ENCODE data around the gene OR51A4.
"Not testable (repeated sequence)": the region's sequence is repeated elsewhere in the genome, so short reads cannot be mapped to it uniquely, and the experiment has no call there.

OR51A4 gene, protein sequence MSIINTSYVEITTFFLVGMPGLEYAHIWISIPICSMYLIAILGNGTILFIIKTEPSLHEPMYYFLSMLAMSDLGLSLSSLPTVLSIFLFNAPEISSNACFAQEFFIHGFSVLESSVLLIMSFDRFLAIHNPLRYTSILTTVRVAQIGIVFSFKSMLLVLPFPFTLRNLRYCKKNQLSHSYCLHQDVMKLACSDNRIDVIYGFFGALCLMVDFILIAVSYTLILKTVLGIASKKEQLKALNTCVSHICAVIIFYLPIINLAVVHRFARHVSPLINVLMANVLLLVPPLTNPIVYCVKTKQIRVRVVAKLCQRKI

DNA sequence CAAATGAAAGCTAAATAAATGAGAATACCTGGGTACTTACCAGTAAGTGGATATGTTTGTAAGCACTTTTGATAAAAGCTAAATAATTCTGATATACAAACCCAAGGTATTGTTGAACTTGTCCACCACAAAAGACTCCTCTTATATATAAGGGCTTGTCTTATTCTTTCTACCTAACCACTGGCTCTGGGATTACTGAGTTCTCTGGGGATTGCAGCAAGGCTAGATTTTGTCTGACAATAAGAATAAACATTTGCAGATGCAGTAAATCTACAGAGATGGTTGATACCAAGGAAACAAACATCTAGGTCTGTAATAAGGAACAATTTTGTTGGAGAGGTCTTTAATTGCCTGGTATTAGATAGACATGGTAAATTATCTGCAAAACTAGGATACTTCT is at the start of gene OR51A4:
TSS of gene OR51A4 (minus strand) at position 101 of the 400 bp plus-strand sequence. CDS start 505 bp downstream, outside the sequence.
- no peak for FAIRE-seq

DNA sequence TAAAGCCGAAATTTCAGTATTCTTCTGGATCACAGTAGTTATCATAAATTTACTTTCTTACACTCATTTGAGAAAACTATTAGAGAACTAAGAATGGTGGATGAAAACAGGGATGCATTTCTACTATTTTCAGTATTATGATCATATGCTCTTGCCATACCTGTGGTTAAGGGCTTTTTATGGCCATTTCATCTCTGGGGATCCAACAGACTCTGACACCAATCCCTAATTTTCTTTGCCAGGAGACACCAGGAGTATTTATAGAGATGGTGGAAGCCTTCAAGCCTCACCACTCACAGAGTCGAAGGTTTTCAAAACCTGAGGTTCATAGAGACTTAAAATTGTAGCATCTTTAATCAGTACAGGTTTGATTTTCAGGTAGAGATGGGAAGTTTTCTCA is 47.1 kb upstream of the OR51A4 start, which contains the start of gene OR51L1:
TSS of gene OR51L1 (plus strand) at position 301 of the 400 bp plus-strand sequence. CDS start 4,132 bp downstream, outside the sequence.
- no peak for FAIRE-seq

DNA sequence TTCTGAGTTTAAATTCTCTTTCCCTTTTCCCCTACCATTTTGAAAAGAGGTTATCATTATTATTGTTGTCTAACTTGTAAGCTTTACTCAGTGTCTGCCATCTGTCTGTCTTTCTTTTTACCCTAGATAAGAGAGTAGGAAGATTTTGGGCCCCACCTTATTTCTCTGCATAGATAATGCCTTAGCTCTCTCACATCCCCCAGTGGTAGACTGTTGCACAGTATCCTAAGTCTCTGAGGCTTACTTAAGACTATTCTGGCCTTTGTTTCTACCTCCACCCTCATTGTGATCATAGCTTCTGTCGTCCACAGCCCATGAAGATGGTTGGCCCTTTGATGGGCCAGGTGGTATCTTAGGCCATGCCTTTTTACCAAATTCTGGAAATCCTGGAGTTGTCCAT is 43.7 kb upstream of the OR51A4 start:
- no peak for FAIRE-seq

DNA sequence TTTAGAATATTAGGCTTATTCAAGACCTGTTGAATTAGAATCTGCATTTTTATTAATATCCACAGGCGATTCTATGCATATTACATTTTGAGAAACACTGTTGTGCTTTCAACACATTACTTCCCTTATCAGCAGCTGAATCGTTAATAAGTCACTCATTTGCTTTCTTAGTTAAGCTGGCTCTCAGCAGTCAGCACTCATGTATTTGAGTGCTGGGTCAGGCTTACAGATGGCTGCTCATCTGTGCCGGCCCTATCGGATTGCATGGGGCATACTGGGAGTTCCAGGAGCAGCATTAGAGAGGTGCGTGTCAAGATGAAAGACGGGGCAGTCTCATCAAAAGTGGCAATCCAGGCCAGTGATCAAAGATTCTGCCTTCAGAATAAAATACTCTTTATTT is 36.4 kb upstream of the OR51A4 start:
- no peak for FAIRE-seq

DNA sequence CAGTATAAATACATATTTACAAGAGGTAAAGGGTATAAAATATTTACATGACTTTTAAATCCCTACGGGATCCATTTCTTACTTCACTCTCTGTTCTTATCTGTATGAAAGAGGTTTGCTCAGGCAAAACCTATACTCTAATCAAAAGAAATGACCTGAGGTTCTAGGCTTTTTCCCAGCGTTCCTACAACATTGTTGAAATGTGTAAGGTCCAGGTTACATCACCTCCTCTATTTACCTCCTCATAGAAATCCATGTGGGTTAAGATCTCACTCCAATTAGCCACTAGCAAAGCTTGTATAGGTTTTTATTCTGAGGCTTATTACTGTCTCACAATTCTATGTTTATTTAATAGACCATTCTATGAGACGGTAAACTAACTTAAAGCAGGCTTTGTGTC is 35.3 kb upstream of the OR51A4 start:
- FAIRE-seq: no peak

DNA sequence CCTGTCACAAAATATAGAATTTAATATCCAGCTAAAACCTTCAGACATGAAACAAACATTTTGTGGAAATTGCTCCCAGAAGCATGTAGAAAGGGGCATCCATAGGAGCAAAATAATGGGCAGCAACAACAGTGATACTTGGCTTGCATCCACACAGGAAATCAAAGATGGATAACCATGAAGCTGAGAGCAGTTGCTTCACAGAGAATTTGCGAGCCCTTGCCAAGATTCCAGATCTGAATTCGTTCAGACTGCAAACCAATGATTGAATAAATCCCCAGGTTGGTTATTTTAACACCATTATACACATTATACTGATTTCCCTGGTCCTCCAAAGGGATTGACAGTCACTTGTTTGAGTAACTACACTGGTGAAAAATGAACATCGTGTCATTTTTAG is 31.6 kb upstream of the OR51A4 start:
- FAIRE-seq: no peak

DNA sequence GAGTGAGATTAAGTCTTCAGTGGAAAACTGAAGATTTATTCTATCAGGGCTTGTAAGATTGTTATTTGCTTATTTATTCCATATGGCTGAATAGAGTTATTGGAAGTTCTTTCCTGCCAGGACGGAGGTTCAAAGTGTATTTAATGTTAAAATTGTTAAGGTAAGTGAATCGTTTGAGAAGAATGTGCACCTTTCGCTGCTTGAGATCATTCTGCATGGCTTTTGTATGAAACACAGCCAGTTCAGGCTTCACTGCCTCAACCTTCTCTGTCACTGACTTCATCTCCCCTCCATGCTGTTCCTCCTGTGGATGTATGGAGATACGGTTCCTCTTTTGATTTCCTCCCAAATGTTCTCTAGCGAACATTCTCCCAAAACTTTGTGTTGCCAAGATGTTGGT is 28.0 kb upstream of the OR51A4 start:
- no peak for FAIRE-seq

DNA sequence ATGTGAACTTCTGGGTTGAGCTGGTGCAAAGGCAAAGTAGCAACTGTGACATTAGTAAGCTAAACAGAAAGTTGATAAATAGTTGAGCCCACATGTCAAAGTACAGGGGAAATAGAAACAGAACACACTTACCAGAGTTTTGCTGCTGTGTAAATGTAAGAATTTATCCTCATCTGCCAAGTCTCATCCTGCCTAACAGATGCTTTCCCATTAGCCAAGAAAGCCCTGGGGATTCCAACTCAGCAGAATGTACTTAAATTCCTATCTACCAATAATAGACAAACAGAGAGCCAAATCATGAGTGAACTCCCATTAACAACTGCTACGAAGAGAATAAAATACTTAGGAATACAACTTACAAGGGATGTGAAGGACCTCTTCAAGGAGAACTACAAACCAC is 15.4 kb upstream of the OR51A4 start:
- FAIRE-seq: no peak

DNA sequence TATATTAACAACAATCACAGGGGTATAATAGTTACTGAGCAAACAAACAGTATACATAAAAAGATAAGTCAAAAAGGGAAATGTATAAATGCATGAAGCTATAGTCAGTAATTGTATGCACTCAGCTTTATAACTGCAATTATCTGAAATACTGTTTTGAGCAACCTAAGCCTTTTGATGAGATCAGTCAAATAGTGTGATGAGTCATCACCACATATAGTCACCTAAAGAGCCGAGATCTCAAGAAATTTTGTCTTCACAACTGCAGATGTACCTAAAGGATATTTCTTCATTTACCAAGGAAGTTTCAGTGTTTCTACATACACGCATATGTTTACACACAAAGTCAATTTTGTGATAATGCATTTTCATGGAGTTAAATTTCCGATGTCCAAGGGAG is 13.5 kb upstream of the OR51A4 start:
- FAIRE-seq: no peak

DNA sequence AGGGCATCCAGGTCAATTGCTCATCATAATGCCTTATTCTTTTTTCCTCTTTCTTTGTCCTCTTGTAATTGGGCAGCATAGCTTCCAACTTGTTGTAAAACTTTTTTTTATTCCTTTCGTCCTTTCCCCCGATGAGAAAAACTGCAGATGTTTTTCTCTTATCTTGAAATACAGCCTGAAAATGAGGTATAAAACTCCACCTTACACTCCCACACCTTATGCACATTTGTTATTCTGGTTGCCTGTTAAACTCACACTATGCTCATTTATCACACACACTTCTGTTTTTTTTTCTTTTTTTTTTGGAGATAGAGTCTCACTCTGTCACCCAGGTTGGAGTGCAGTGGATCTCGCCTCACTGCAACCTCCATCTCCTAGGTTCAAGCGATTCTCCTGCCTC is 10.0 kb upstream of the OR51A4 start:
- no peak for FAIRE-seq

DNA sequence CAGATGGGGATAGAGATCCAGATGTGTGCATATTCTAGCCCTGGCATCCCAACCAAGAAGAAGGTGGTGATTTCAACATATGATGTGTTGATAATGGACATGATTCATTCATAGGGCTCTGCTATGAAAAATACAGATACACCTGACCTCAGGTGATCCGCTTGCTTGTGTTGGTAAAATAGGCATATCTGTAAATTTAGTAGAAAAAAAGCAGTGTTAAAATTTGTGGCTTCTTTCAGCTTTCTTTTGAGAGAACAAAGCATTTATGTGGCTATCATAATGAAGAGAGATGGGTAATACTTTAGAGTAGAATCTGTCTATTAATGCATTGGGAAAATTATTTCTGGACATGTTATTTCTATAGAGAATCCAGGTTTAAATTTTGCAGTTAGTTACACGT is 8.2 kb upstream of the OR51A4 start, which contains the start of gene OR51A2:
TSS of gene OR51A2 (minus strand) at position 101 of the 400 bp plus-strand sequence. CDS start at position 101, 0 bp downstream.
- FAIRE-seq: not testable (repeated sequence)

DNA sequence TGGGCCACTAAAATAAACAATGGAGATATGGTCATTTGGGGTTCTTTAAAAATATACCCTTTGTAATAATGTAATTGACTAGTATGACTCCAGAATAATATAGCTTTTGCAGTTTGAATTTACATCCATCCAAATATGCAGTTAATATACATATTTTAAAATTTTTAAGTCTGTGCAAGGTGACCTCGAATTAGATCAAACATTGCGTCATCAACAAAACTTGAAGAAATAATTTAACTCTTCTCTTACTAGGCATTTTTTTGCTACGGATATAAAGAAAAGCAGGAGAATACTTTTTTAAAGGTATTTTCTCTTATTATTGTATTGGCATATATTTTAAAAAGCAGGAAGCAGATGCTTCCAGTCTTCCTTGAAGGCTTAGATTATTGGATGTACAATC is 10.7 kb downstream of the OR51A4 start:
- FAIRE-seq: no peak

DNA sequence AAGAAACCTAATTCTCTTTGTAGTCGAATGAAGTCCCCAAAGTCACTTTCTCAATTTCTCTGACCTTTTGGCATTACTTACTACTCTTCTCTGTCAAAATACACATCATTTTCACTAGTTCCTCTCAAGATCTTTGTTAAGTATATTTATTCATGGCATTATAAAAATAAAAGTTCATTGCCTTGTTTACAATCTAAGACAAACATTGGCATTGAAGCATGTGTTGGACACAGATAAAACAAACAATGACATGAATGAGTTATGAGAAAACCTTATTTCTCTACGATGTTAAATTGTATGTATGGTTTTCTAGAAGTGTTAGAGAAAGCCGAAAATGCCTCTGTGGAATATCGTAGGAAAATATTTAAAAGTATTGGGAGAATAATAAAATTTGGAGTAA is 14.7 kb downstream of the OR51A4 start:
- FAIRE-seq: no peak

DNA sequence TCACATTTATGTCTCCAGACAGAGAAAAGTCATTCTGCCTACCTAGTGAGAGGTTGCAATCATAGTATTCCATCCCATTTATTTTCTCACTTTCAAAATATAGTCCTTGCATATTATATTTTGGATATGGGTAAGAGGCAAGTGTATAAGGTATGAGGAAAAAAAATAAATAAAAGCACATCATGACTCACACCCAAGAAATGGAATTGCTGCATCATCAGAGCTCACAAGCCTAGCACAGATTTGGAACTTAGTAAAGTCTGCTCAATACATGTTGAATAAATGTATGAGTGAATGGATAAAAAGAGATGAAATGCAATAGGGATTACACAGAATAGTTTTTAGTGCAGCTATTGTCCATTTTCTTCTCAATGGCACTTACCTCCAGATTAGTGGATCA is 20.8 kb downstream of the OR51A4 start:
- FAIRE-seq: no peak

DNA sequence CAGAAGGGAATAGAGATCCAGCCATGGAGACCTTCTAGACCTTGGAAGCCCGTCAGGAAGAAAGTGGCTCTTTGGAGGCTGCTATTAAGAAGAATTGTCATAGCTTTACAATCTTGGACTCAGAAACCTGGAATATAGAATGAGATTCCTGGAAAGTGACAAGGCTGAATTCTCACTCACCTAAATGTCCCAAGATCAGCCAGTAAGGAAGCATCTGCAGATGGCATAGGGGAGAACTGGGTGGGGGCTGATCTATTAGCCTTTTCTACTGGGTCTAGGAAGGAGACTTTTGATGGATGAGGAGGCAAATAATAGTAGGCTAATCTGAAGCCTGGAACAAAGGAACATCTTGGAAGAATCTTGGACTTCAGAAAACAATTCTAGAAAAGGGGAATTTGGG is 23.2 kb downstream of the OR51A4 start, which contains the start of gene OR51G1:
TSS of gene OR51G1 (minus strand) at position 101 of the 400 bp plus-strand sequence. CDS start at position 101, 0 bp downstream.
- no peak for FAIRE-seq

DNA sequence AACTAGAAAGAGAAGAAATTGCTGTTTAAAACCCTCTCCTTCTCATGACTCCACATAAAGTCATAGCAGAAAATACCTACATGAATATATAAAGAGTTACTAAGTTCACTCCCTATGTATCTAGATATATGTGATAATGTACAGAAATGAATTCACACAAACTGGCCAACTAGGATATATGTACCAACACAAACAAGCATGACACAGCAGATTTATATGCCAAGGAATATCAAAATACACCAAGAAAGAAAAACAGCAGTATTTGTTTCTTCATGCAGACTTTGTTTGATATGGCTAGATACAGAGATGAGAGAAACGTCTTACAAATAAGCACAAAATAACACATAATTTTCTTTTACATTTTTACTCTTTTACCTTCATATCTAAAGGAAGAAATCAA is 25.1 kb downstream of the OR51A4 start:
- no peak for FAIRE-seq

DNA sequence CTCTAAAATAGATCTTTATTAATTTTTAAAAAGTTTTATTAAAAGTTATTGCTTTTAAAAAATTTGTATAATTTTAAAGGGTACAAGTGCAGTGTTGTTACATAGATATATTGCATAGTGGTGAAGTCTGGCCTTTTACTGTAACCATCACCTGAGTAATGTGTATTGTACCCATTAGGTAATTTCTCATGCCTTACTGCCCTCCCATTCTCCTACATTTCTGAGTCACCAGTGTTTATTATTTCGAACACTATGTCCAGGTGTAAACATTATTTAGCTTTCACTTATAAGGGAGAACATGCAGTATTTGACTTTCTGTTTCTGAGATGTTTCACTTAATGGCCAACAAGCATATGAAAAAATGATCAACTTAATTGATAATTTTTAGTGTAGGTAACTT is 25.6 kb downstream of the OR51A4 start:
- FAIRE-seq: no peak

DNA sequence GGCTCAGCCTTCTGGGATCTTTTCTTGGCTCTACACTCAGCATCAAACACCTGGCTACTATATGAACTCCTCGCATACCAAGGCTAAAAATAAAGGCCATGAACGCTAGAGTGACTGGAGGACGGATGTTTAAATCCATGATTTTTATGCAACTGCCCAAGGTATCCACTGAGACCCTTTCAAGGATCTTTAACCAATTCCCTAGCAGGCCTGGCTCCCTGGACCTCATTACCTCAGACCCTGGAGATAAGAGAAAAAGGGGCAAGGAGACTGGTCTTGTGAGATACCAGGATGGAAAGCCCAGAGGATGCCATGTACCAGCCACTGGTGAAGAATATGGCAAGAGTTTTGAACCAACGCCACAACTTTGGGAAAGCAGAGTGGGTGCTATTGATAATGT is 28.2 kb downstream of the OR51A4 start, which contains the start of gene OR51G2:
TSS of gene OR51G2 (minus strand) at position 101 of the 400 bp plus-strand sequence. CDS start 3,687 bp downstream, outside the sequence.
- no peak for FAIRE-seq

DNA sequence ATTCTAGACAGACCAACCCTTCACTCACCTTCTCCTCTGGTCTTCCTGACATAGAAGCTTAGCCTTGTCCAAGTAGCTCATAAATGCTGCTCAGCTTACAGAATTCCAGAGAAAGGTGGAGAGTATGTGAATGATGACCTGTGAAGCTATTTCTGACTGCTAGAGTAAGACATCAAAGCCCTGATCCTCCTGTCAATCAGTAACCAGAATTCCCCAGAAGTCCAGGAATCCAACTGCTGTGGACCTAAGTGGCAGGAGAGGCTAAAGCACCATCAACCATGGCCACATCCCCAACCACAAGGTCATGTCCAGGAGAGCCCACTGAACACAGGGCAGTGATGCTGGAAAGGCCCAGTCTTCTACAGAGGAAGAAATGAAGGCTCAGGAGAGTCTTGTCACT is 30.8 kb downstream of the OR51A4 start:
- no peak for FAIRE-seq

DNA sequence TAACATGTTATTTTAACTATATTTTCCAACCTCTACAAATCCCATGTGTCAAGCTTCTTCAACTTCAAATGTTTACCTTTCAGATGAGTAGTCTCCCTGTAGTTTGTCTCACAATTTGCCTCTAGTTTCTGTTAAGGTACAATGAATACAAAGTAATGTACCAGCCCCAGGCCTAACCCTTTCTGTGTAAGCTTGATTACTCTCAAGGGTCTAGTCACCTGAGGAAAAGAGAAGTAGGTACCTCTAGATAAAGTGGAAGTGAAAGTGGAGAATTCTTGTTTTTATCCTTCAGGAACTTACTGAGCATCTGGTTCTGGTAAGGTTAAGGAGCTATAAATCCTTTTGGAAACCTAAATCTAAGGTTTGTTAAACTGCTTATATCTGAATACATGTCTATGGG is 43.9 kb downstream of the OR51A4 start, which contains the start of gene OR51A7:
TSS of gene OR51A7 (plus strand) at position 300 of the 400 bp plus-strand sequence. CDS start 3,587 bp downstream, outside the sequence.
- FAIRE-seq: no peak

Data from G401.6 (cell line).